GM21526 (cell line): ENCODE data around the gene CACNG3.
"Not testable (repeated sequence)": the region's sequence is repeated elsewhere in the genome, so short reads cannot be mapped to it uniquely, and the experiment has no call there.

Experiments
- ATAC-seq: cut with Tn5 transposase; IDR thresholded peaks from one replicate; pipeline ENCODE4 v1.9.1; 2021; ENCODE audit warnings: moderate library complexity; ENCODE audit not compliant: unreplicated experiment, low FRiP score

Gene CACNG3

DNA sequence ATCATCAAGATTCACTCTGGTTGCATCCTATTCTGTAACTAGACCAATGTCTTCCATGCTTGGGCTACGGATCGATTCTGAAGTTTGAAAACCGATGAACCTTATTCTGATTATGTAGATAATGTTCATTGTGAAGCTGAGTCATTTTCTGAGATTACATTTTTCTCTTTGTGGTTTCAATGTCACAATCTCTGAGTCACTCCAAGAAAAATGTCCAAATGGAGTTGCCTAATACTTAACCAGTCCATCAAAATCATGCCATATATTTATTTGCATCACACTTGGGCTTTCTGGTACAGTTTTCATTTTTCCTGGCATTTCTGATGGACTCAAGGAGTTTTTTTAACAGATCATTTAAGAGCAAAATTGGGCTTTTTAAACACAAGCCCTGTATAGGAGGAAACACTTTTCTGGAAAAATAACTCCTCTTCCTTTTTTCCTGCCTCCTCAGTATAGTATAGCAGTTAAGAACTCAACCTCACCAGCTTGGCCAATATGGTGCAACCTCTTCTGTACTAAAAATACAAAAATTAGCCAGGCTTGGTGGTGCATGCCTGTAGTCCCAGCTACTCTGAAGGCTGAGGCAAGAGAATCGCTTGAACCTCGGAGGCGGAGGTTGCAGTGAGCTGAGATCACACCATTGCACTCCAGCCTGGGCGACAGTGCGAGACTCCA lies 17.5 kb downstream of the CACNG3 start:
- ATAC-seq, result no peak

DNA sequence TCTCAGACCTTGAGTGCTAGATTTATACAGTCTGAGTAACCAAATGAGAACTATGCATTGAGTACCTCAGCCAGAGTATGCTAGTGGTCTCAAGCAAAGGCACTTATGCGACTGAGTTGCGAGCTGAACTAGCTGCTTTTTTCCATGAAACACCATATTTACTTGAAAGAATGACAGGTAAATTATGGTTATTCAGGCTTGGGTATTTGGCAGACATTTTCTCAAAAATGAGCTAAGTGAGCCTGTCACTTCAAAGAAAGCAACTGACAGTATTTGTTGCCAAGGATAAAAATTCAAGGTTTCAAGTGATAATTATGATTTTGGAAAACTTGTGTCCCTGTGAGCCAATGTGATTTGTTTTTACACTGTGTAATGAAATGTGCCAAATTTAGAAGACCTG lies 19.3 kb downstream of the CACNG3 start:
- ATAC-seq, result no peak

GRCh38 chr16:24279982-24280515 lies 23.9 kb downstream of the CACNG3 start:
- no peak for ATAC-seq

GRCh38 chr16:24281466-24281865 lies 25.3 kb downstream of the CACNG3 start:
- no peak for ATAC-seq

DNA sequence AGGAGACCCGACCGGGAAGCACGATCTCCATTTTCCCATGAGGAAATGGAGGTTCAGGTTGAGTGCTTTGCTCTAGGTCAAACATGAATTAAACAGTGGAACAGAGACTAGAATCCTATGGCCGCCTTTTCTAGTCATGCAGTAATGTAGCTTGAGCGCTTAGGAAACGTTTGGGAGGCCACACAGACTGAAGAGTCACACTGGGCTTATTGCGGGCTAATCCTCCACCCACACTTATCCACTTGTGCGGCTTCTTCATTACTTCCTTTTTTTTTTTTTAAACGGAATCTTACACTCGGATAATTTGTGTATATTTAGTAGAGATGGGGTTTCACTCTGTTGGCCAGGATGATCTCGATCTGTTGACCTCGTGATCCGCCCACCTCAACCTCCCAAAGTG lies 26.0 kb downstream of the CACNG3 start:
- ATAC-seq, result no peak

DNA sequence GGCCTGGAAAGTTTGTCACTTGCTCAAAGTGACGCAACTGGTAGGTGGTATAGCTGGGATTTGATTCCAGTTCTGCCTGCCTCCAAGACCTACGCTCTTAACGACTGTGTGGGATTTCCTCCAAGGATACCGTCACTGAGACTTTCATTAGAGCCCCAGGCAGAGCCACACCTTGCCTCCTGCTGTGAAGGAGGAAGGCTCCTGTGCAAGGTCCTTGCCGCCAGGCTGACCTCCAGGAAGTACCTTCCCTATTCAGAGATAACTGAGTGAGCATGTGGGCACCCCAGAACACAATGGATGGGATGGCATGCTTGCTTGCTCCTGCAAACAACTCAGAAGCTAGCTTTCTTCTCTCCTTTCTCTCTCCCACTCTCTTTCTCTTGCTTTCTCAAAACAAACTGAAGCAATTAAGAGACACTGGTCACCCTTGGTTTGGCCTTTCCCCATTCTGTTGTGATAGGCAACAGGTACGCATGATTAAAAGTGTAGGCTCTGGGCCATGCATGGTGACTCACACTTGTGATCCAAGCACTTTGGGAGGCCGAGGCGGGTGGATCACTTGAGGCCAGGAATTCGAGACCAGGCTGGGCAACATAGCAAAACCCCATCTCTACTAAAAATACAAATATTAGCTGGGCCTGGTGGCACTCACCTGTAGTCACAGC lies 30.7 kb downstream of the CACNG3 start:
- ATAC-seq, result no peak

GRCh38 chr16:24288516-24288915 lies 32.4 kb downstream of the CACNG3 start:
- ATAC-seq, result no peak

- no peak for ATAC-seq
Measured at GRCh38 chr16:24289166-24289700, 33.1 kb downstream of the CACNG3 start.

GRCh38 chr16:24291932-24292331 lies 35.8 kb downstream of the CACNG3 start:
- ATAC-seq, result no peak

DNA sequence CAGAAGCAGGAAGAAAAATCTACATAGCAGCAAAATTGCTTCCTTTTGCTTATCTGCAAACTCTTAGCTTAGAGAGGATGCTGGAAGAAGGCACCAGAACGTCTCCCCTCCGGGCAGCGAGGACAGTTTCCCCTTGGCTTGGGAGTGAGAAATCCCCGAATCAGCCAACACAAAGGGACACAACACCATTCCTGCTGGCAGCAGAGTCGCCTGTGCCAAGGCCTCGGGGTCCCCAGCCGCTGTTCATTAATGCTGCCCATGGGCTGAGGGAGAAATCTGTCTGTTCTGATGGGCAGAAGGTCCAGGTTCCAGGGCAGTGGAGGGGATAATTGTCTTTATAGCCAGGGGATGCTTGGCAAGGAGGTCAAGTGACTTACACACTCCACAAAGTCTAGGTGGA lies 38.0 kb downstream of the CACNG3 start:
- ATAC-seq, result no peak

GRCh38 chr16:24297375-24297774 lies 41.2 kb downstream of the CACNG3 start:
- no peak for ATAC-seq

- no peak for ATAC-seq
Measured at GRCh38 chr16:24298548-24299167, 42.5 kb downstream of the CACNG3 start.

- not testable (repeated sequence) for ATAC-seq
Measured at GRCh38 chr16:24300750-24301149, 44.6 kb downstream of the CACNG3 start.

DNA sequence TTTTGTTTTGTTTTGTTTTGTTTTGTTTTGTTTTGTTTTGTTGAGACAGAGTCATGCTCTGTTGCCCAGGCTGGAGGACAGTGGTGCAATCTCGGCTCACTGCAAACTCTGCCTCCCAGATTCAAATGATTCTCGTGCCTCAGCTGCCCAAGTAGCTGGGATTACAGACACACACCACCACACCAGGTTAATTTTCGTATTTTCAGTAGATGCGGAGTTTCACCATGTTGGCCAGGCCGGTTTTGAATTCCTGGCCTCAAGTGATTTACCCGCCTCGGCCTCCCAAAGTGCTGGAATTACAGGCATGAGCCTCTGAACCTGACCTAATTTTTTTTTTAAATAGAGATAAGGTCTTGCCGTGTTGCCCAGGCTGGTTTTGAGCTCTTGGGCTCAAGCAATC lies 46.5 kb downstream of the CACNG3 start:
- ATAC-seq, result no peak

DNA sequence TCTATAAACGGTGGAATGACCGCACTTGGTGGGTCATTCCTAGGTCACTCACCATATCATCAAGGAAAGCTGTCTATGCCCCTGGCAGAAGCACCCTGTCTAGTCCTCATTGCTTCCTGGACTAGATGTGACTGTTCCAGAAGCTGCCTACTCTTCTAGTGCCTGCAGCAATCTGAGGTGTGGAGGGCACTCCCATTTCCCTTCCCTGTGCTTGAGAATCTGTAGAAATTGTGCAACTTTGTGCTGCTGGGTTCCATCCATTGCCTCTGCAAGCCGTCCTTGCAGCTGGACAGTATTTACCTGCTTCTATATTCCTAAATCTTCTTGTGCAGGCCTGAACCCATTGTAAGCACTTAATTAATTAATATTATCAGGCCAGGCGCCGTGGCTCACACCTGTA lies 52.1 kb downstream of the CACNG3 start:
- ATAC-seq, result no peak

- no peak for ATAC-seq
Measured at GRCh38 chr16:24309258-24310142, 53.4 kb downstream of the CACNG3 start.

DNA sequence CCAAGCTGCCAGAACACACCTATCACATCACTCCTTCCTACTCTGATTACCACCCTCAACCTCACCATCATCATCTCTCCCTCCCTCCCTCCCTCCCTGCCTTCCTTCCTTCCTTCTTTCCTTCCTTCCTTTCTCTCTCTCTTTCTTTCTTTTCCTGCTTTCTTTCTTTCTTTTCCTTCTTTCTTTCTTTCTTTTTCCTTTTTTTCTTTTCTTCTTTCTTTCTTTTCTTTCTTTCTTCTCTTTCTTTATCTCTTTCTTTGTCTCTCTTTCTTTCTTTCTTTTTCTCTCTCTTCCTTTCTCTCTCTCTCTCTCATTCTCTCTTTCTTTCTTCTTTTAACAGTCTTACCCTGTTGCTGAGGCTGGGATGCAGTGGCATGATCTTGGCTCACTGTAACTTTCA lies 59.2 kb downstream of the CACNG3 start:
- no peak for ATAC-seq

GRCh38 chr16:24318680-24319079 lies 62.5 kb downstream of the CACNG3 start:
- ATAC-seq, result no peak

GRCh38 chr16:24319126-24319814 lies 63.1 kb downstream of the CACNG3 start:
- no peak for ATAC-seq

DNA sequence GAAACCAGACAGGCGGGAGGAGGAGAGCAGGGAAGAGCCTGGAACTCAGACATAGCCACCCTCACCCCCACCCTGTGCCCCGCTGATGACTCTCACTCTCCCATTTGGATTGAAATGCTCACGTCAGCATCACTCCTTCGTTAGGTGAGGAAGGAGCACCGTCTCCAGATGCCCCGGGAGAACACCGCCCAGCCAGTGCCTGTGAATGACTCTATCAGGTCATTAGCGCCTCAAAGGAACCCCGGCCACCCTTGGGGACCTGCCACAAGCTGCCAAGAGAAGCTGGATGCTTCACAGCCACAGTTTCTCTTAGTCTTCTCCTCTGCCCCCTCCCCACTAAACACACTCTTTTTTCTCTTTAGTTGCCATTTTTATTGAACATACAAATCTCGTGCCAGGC lies 66.0 kb downstream of the CACNG3 start:
- no peak for ATAC-seq
